ENCODE results near the gene MPND.

- TF ChIP-seq CTCF (conservative IDR thresholded peaks at IDR 0.05; ENCODE audit: low read length) (no peak), EZH2phosphoT487 (IDR thresholded peaks at IDR 0.05; ENCODE audit: borderline replicate concordance, low read depth, low read length) (no peak)
Observed at GRCh38 chr19:4391306-4391693, 47.9 kb downstream of the MPND start.

Data from OCI-LY7 (cell line).